HG03025 (cell line): ENCODE measurements around the gene CCDC82.

Source experiments
- ATAC-seq: cut with Tn5 transposase; IDR thresholded peaks from one replicate; pipeline ENCODE4 v1.9.1; 2021; ENCODE audit warnings: mild to moderate bottlenecking, moderate library complexity; ENCODE audit not compliant: unreplicated experiment, low FRiP score

CCDC82 gene

GRCh38 chr11:96309643-96310017 is 80.1 kb downstream of the CCDC82 start:
- ATAC-seq = no peak

DNA sequence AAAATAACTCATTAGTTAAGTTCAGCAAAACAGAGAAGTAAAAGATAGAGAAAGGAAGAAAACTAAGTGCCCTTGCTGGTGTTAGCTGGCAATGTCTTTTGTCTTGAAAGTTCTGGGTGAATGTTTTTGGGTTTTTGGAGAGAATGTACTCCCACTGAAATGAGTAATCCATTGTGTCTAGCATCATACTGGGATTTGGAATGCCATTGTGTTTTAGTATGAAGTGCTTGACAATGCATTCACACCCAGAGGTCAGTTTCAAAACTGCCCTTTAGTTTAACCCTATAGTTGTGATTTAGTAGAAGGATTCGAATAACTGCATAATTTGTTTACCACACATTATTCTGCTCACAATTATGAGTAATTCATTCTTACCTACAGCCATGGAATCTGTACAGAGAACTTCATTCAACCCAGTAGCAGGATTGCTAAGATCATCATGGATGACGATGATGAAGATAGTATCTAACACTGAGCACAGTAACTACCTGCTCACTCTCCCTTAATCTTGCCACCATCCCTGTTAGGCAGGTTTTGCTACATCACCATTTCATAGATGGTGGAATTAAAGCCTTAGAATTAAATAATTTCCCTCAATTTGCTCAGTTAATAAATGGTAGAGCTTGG is 80.6 kb downstream of the CCDC82 start:
- no peak for ATAC-seq

- no peak for ATAC-seq
These were observed 82.0 kb downstream of the CCDC82 start for GRCh38 chr11:96307776-96308140.

DNA sequence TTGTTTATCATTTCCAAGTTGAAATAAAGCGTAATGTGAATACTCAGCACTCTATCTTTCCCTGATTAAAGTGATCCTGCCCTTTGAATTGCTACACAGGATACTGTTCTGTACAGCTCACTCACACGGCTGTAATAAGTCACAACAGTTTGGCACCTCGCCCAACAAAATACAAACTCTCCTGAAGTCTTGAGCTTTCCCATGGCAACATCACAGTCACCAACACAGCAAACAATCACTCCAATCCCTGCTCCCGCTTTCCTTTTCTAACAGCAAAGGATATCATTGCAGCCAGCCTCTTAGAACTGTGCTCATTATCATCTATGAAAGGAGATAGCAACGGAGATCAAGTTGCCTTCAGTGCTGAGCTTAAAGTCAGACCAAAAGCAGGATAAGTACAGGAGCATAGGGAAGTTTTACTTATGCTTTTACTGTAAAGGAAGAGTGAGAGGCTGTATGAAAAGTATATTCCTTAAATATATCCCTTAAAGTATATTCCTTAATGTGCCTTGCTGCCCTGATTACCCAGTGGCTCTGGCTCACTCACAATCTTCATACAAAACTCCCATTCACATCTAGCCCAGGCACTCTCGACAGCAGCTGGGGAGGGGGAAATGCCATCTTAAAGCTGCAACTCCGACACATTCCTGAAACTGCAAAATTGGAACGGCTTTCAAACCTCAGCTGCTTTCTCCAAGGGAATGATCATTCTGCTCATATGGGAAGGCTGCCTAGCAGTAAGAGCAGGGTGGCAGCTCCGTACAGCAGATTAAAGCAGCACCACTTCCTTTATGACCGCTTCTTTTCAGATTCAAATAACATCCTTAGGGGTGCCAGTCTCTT is 82.6 kb downstream of the CCDC82 start:
- ATAC-seq = no peak

DNA sequence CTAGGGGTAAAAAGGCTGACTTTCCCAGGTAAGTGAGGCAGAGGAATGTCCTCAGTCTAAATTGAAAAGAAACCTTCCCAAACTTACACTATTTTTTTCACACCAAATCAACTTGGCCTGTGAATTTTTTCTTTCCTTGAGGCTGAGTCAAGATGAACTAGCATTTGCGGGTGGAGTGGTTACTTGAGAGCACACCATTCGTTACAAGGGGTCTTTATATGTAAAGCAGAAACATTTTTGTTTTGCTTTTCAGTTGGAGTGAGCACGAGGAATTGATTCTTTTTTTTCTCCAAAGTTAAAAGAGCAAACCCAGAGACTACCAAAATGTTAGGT is 83.1 kb downstream of the CCDC82 start:
- ATAC-seq = no peak

DNA sequence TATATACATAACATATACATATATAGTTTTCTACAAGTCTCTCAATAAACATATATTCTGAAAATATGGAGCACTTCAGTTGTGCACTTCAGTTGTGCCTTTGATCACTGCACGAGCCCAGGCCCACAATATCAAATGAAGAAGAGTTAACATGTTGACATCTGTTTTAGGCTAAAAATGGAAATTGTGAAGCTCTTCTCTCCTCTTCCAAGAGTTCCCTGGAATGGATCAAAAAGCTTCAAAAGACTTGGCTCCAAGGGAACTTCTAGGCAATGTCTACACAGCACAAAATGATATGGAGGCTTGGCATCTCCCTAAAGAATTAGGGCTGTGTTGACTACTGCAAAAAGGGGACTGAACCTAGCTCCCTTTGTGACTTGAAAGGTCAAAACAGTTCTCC is 83.6 kb downstream of the CCDC82 start:
- ATAC-seq = no peak

- no peak for ATAC-seq
These were observed 85.7 kb downstream of the CCDC82 start for GRCh38 chr11:96303980-96304379.

GRCh38 chr11:96303064-96303463 is 86.6 kb downstream of the CCDC82 start:
- no peak for ATAC-seq
